Kidney epithelial cell (primary cell): ENCODE results near the gene FLAD1. TPM values are rescaled to one million over a fixed set of nuclear protein-coding genes. Genes with fewer than 3 reads are reported as not detected.

Source experiments
- DNase-seq: peaks from one replicate; pipeline ENCODE4 v3.0.0-alpha.2; 2010; ENCODE audit warnings: low read depth
- H3K27me3 ChIP-seq: 2 replicates; pipeline ENCODE4 v1.6.0; 2011; ENCODE audit warnings: low read length; ENCODE audit not compliant: control insufficient read depth, insufficient read depth
- H3K36me3 ChIP-seq: 2 replicates; pipeline ENCODE4 v1.5.1; 2011; ENCODE audit warnings: low read length; ENCODE audit not compliant: control insufficient read depth, insufficient read depth
- H3K4me3 ChIP-seq: 2 replicates; pipeline ENCODE4 v1.5.1; 2011; ENCODE audit warnings: low read depth, mild to moderate bottlenecking, control low read depth, low read length
- CTCF ChIP-seq: IDR thresholded peaks from 2 replicates; pipeline ENCODE4 v1.5.1; 2011; ENCODE audit warnings: mild to moderate bottlenecking, moderate library complexity, low read length, control low read depth, inconsistent platforms; ENCODE audit not compliant: insufficient read depth, poor library complexity, severe bottlenecking
- total RNA-seq: library from RNA; depleted of rRNA; stranded (reverse); fragments of >200 nt; gene quantifications from 2 replicates; pipeline ENCODE4 v1.2.3, GENCODE V29; 2015

The FLAD1 gene
- total RNA-seq, 1 donor from 2014 or later = 53.0 TPM

DNA sequence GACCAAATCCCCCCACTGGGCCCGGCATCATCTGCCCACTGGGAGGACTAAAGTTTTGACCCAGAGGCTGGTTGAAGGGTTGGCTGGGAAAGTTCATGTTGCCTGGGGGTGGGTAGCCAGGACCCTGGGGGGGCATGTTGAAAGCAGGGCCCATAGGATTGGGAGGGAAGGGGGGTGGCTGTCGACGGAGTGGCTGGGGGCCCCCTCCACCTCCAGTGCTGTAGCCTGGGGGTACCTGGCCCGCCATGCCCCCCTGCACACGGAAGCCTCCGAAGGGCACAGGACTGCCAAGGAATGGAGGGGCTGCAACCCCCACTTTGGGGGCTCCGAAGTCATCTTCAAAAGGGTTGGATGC lies 23.7 kb upstream of the FLAD1 start:
- no peak for DNase-seq
- H3K36me3 ChIP-seq = peaks cover 2% of the 10 kb centered on the region
- no peak for TF ChIP-seq CTCF
- no peak overlapping the region for H3K4me3 ChIP-seq
- no peaks in the 10 kb centered on the region for H3K27me3 ChIP-seq

- Histone ChIP-seq H3K36me3 (peaks cover 4% of the 10 kb centered on the region), H3K27me3 (no peaks in the 10 kb centered on the region), H3K4me3 (peak overlapping the region; percentile 67)
- TF ChIP-seq CTCF = no peak
- DNase-seq = no peak
These were observed 22.6 kb upstream of the FLAD1 start for GRCh38 chr1:154960446-154961136.

DNA sequence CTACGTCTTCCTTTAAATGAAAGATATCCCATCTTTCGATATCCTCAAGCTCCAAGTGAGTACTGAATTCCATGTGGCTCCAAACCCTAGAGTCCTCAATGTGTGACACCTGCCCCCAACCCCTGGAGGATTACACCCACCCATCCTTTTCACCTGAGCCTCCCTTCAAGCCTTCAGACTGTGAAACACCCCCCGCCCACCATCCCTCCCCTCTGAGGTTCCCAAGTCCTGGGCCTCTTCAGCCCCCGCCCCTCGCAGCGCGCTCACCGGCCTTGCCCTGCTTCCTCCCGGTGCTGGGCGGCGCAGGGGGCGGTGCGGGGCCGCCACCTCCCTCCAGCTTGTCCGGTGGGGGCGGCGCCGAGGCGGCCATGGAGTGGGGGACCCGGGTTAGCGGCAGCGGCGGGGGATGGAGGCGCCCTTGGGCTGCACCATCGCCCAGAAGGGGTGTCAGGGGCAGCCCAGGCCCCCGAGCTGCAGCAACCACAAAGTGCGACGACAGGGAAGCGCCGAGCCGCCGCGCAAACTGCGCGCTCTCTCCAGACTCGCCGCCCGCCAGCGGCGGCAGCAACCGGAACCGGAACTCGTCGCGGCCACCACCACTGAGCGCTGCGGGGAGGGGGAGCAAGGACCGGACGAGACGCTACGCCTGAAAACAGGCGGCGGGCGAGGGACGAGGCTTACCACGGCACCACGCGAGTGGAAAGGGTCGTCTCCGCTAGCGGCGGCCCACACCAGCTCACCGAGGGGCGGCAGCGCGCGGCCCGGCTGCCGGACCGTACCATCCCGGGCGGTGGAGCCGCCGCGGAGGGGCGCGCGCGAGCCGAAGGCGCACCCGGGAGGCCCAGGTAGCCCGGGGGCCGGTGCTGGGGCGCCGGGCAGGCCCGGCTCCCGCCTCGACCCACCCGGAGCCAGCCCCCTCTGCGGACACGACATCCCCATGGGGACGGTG lies 21.7 kb upstream of the FLAD1 start, which contains the start of gene PYGO2:
Gene PYGO2, minus strand, starts transcription at position 576 of the 949 bp plus-strand sequence. Its CDS starts 206 bp downstream, at position 370.
- H3K4me3 ChIP-seq = peak within 1 kb of the TSS; percentile 67
- no peaks in the 10 kb centered on the region for H3K27me3 ChIP-seq
- DNase-seq = no peak
- peaks cover 4% of the 10 kb centered on the region for H3K36me3 ChIP-seq
- no peak for TF ChIP-seq CTCF

GRCh38 chr1:154962156-154962749 lies 20.9 kb upstream of the FLAD1 start:
- no peak for DNase-seq
- TF ChIP-seq CTCF = no peak
- no peaks in the 10 kb centered on the region for H3K27me3 ChIP-seq
- H3K4me3 ChIP-seq = peak overlapping the region; percentile 67
- H3K36me3 ChIP-seq = peaks cover 4% of the 10 kb centered on the region

DNA sequence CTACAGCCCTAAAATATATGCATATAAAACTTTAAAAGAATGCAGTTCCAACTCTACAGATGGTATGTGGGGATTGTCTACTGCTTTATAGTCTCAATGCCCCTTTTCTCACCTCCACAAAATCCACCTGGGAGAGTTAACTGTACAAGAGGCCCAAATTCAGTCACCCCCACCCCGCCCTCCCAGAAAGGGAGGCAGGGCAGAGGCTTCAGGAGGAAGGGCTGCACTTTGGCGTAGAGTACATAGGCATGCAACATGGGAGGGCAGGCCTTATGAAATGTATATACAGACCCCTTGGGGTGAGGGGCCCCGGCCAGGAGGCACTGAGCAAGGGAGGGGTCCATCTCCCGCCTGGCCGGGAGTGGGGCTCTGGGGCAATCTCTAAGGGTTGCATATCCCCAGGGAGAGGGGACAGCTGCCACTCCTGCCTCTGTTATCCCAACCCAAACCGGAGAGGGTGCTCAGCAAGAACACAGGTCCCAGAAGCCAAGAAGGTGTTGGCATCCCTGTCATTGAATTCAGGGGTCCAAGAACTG lies 20.3 kb upstream of the FLAD1 start:
- Histone ChIP-seq H3K36me3 (peaks cover 7% of the 10 kb centered on the region), H3K27me3 (no peaks in the 10 kb centered on the region), H3K4me3 (no peak overlapping the region)
- DNase-seq = no peak
- TF ChIP-seq CTCF = no peak
